ENCODE results near the gene DNAJB14.

The DNAJB14 gene

DNA sequence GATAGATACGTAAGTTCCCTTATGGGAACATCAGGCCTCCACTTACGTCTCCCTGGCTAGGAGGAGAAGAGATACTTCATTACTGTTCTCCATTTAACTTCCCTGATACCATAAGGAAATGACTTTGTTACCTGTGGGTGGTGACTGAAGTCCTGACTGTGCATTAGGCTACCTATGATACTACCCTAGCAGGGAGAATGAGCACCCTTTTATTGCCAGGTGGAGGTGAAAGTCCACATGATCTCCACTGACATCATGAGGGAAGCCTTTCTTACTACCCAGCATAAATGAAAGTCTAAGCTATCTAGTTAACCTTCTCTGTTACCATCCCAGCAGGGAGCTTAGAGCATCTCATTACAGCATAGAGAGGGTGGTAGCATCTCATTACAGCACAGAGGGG, 27.8 kb downstream of the DNAJB14 start:
- no peak overlapping the region for H3K27ac ChIP-seq (replicated peaks)
- H3K4me3 ChIP-seq (replicated peaks; ENCODE audit: insufficient read depth, low read length): no peak overlapping the region
- no peak for TF ChIP-seq POLR2AphosphoS5 (IDR thresholded peaks at IDR 0.05; ENCODE audit: low read depth)
- TF ChIP-seq SPI1 (IDR thresholded peaks at IDR 0.05; ENCODE audit: borderline replicate concordance, low read depth): no peak
- TF ChIP-seq GABPA (IDR thresholded peaks at IDR 0.05; ENCODE audit: low read depth): no peak
- TF ChIP-seq, protein P1, sequence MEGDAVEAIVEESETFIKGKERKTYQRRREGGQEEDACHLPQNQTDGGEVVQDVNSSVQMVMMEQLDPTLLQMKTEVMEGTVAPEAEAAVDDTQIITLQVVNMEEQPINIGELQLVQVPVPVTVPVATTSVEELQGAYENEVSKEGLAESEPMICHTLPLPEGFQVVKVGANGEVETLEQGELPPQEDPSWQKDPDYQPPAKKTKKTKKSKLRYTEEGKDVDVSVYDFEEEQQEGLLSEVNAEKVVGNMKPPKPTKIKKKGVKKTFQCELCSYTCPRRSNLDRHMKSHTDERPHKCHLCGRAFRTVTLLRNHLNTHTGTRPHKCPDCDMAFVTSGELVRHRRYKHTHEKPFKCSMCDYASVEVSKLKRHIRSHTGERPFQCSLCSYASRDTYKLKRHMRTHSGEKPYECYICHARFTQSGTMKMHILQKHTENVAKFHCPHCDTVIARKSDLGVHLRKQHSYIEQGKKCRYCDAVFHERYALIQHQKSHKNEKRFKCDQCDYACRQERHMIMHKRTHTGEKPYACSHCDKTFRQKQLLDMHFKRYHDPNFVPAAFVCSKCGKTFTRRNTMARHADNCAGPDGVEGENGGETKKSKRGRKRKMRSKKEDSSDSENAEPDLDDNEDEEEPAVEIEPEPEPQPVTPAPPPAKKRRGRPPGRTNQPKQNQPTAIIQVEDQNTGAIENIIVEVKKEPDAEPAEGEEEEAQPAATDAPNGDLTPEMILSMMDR (IDR thresholded peaks at IDR 0.05; ENCODE audit: insufficient read depth, low read length): no peak
- TF ChIP-seq, protein P2, sequence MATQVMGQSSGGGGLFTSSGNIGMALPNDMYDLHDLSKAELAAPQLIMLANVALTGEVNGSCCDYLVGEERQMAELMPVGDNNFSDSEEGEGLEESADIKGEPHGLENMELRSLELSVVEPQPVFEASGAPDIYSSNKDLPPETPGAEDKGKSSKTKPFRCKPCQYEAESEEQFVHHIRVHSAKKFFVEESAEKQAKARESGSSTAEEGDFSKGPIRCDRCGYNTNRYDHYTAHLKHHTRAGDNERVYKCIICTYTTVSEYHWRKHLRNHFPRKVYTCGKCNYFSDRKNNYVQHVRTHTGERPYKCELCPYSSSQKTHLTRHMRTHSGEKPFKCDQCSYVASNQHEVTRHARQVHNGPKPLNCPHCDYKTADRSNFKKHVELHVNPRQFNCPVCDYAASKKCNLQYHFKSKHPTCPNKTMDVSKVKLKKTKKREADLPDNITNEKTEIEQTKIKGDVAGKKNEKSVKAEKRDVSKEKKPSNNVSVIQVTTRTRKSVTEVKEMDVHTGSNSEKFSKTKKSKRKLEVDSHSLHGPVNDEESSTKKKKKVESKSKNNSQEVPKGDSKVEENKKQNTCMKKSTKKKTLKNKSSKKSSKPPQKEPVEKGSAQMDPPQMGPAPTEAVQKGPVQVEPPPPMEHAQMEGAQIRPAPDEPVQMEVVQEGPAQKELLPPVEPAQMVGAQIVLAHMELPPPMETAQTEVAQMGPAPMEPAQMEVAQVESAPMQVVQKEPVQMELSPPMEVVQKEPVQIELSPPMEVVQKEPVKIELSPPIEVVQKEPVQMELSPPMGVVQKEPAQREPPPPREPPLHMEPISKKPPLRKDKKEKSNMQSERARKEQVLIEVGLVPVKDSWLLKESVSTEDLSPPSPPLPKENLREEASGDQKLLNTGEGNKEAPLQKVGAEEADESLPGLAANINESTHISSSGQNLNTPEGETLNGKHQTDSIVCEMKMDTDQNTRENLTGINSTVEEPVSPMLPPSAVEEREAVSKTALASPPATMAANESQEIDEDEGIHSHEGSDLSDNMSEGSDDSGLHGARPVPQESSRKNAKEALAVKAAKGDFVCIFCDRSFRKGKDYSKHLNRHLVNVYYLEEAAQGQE (IDR thresholded peaks at IDR 0.05; ENCODE audit: insufficient replicate concordance, low read depth): no peak
- DNase-seq (ENCODE audit: low read depth in 1 of 2, low spot score in 1 of 2): no peak
- no peaks in the 10 kb centered on the region for H3K27me3 ChIP-seq (ENCODE audit: insufficient read depth, poor library complexity, severe bottlenecking)

DNA sequence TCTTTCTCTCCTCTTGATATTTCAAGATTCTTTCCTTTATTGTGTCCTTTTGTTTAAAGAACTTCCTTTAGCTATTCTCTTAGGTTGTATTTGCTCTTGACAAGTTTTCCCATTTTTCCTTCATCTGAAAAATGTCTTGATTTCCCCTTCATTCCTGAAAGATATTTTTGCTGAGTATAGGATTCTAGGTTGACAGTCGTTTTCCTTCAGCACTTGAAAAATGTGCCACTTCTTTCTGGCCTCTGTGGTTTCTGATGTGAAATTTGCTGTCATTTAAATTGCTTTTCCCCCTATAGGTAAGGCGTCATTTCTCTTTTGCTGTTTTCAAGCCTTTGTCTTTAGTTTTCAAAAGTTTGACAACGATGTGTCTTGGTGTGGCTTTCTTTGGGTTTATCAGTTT, 28.8 kb downstream of the DNAJB14 start:
- H3K27ac ChIP-seq (replicated peaks): no peak overlapping the region
- H3K4me3 ChIP-seq (replicated peaks; ENCODE audit: insufficient read depth, low read length): no peak overlapping the region
- TF ChIP-seq, protein P1 (IDR thresholded peaks at IDR 0.05; ENCODE audit: insufficient read depth, low read length): no peak
- TF ChIP-seq GABPA (IDR thresholded peaks at IDR 0.05; ENCODE audit: low read depth): no peak
- TF ChIP-seq SPI1 (IDR thresholded peaks at IDR 0.05; ENCODE audit: borderline replicate concordance, low read depth): no peak
- TF ChIP-seq, protein P2 (IDR thresholded peaks at IDR 0.05; ENCODE audit: insufficient replicate concordance, low read depth): no peak
- no peak for DNase-seq (ENCODE audit: low read depth in 1 of 2, low spot score in 1 of 2)
- H3K27me3 ChIP-seq (ENCODE audit: insufficient read depth, poor library complexity, severe bottlenecking): no peaks in the 10 kb centered on the region

DNA sequence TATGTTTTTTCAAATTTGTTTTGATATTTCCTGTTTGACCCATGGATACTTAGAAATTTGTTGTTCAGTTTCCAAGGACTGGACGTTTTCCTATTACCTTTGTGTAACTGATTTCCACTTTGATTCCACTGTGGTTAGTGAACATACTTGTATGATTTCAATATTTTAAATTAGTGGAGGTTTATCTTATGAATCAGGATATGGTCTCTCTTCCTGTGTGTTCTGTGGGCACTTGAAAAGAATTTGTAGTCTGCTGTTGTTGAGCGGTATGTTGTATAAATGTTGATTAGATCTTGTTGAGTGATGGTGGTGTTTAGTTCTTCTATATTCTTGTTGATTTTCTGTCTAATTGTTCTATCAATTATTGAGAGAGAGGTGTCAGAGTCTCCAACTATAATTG, 31.0 kb downstream of the DNAJB14 start:
- TF ChIP-seq, protein P2 (IDR thresholded peaks at IDR 0.05; ENCODE audit: insufficient replicate concordance, low read depth): no peak
- TF ChIP-seq GABPA (IDR thresholded peaks at IDR 0.05; ENCODE audit: low read depth): no peak
- TF ChIP-seq, protein P1 (IDR thresholded peaks at IDR 0.05; ENCODE audit: insufficient read depth, low read length): no peak
- TF ChIP-seq POLR2AphosphoS5 (IDR thresholded peaks at IDR 0.05; ENCODE audit: low read depth): no peak
- no peak for TF ChIP-seq SPI1 (IDR thresholded peaks at IDR 0.05; ENCODE audit: borderline replicate concordance, low read depth)
- H3K27ac ChIP-seq (replicated peaks): no peak overlapping the region

More for the DNA sequence above, 31.0 kb downstream of the DNAJB14 start:
- no peak for DNase-seq (ENCODE audit: low read depth in 1 of 2, low spot score in 1 of 2)
- H3K27me3 ChIP-seq (ENCODE audit: insufficient read depth, poor library complexity, severe bottlenecking): no peaks in the 10 kb centered on the region
- H3K4me3 ChIP-seq (replicated peaks; ENCODE audit: insufficient read depth, low read length): no peak overlapping the region
